ENCODE results near the gene DSCAML1.
"Not testable (repeated sequence)": the region's sequence is repeated elsewhere in the genome, so short reads cannot be mapped to it uniquely, and the experiment has no call there.

The DSCAML1 gene

GRCh38 chr11:117458275-117459122 lies 338.5 kb downstream of the DSCAML1 start:
- DNase-seq: peak; percentile 77

GRCh38 chr11:117457835-117458234 lies 339.2 kb downstream of the DSCAML1 start:
- DNase-seq: peak; percentile 55

DNA sequence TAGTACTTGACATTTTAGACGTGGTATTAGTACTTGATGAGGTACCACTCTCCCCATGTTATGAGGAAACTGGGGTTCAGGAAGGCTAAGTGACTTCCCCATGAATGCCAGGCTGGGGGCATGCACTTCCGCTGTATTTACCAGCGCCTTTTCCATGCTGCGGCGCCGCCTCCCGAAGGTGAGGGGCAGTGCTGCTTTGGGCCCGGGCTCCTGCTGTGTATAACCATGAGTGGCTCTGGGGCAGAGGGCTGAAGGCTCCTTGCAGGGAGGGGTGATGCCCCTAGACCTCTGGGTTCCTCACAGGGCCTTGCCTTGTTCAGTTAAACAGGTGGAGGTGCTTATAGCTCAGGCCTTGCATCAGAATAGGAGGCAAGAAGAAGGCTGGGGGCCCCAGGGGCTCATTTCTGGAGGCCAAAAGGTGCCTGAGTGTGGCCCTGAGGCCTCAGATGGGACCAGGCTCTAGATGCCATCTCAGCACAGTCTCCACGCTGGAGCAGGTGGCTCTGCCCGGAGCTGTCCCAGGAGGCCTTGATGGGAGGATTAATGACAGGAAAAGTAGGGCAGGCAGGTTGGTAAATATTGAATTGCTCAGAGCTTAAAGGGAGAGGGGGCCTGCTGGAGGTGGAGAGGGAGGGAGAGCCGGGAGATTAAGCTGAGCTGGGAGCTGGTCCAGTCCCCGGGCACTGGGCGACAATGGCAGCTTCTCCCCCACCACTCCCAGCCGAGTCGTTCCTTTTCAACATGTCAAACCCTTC lies 339.8 kb downstream of the DSCAML1 start:
- peak; percentile 75 for DNase-seq

DNA sequence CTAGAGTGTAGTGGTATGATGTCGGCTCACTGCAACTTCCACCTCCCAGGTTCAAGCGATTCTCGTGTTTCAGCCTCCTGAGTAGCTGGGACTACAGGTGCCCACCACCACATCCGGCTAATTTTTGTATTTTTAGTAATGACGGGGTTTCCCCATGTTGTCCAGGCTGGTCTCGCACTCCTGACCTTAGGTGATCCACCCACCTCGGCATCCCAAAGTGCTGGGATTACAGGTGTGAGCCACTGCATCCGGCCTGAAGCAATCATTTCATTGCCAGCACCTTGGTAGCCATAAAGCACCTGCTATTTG lies 340.3 kb downstream of the DSCAML1 start:
- DNase-seq: not testable (repeated sequence)

DNA sequence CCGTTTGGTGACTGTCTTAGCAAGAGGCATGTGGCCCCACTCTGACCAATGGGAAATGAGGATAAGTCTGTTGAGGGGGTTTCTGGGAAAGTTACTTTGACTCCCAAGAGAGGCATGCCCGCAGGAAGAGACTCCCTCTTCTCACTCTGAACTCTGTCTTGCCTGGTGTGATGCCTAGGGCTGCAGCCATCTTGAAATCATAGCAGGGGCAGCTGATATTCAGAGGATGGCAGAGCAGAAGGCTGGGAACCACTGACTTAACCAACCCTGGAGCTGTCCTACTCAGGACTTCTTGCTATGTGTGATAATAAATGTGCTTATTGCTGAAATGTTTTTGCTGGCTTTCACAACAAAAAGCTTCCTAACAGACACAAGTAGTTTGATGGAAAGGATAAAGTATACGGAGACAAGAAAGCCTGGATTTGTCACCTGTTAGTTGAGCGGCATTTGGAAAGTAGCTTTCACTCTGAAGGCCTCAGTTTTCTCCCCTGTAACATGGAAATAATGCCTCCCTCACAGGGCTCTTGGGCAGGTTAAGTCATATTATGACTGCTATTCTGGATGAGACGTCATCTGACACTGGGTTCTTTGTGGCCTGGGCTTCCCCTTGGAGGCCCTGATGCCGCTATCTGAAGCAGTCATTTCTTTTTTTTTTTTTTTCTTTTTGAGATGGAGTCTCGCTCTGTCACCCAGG lies 340.8 kb downstream of the DSCAML1 start:
- no peak for DNase-seq

- no peak for DNase-seq
Observed at GRCh38 chr11:117454564-117454917, 342.5 kb downstream of the DSCAML1 start.

GRCh38 chr11:117453886-117454563 lies 343.0 kb downstream of the DSCAML1 start:
- no peak for DNase-seq

- DNase-seq: no peak
Observed at GRCh38 chr11:117449111-117449693, 347.8 kb downstream of the DSCAML1 start.

GRCh38 chr11:117444711-117445658 lies 352.0 kb downstream of the DSCAML1 start:
- DNase-seq: no peak

DNA sequence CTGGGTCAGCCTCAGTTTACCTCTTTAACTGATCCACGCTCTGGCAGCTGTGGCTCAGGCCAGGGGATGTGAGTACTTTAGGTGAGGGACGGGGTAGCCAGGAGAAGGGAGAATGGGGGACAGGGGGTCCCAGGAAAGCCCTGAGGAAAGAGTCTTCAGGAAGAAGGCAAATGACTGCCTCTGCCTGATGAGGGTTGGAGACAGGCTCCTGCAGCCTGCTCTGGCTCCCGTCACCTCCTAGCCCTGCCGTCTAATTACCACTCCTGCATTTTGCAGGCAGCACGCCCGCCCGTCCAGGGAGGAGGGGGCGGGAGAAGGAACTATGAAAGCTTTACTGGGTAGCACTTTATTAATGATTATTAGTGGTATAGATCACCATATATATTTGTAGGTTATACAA lies 352.8 kb downstream of the DSCAML1 start:
- DNase-seq: no peak

- DNase-seq: no peak
Observed at GRCh38 chr11:117443266-117444186, 353.5 kb downstream of the DSCAML1 start.

DNA sequence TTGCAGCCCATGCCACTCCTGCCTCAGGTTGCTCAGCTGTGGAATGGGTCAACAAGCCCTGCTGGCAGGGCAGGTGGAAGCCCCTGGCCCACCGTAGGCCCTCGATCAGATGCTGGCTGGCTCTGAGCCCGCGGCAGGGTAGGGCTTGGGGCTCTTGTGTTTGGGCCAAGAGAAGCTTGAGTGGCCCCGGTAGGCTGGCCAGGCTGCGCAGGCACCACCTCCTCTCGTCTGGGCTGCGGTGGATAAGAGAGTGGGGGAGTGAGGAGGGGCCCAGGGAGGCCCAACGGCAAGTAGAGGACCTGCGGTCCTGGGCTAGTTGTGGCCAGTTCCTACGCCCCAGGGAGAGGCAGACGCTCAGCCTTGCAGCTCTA lies 354.2 kb downstream of the DSCAML1 start:
- no peak for DNase-seq

- DNase-seq: no peak
Observed at GRCh38 chr11:117442049-117442868, 354.8 kb downstream of the DSCAML1 start.

- DNase-seq: no peak
Observed at GRCh38 chr11:117441146-117441975, 355.7 kb downstream of the DSCAML1 start.

GRCh38 chr11:117440258-117440657 lies 356.8 kb downstream of the DSCAML1 start:
- DNase-seq: no peak

- DNase-seq: no peak
Observed at GRCh38 chr11:117439256-117439655, 357.8 kb downstream of the DSCAML1 start.

DNA sequence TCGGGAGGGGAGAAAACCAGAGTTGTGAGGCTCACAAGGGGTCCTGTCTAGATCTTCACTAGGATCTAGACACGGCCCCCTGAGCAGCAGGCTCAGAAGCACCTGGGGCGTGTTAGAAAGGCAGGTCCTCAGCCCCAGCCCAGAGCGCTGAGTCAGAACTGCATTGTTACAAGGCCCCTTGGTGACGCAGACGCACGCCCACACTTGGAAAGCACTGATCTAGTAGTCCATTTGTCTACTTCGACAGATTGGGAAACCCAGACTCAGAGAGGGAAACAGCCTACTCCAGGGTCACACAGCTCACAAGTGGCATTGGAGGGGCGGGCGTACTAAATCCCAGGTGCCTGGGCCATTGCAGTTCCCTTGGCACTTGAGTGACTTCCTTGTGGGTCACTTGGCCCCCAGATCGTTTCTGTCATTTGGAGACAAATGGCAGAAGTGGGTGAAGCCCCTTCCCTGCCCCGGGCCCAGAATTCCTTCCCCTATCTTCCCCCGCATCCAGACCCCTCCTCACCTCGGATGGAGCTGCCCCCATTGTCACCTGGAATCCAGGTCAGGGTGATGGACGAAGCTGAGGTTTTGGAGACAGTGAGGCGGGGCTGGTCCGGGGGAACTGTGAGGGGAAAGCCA lies 358.5 kb downstream of the DSCAML1 start:
- DNase-seq: no peak

DNA sequence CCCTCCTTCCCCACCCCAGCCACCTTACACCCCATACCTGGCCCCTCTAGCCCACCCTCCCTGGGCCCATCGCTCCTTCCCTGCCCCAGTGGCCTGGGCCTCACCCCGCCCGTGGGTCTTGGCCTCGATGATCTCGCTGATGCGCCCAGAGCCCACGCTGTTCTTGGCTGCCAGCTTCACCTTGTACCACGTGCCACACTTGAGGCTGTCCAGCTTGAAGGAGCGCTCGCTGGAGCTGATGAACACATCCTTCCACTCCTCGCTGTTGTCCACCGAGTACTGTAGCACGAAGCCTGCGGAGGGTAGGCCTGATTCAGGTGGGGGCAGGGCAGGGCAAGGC lies 359.3 kb downstream of the DSCAML1 start:
- DNase-seq: no peak

Measured in NCI-H2029 (cell line).